ENCODE results near the gene PSAP. TPM values are rescaled to one million over a fixed set of nuclear protein-coding genes. Genes with fewer than 3 reads are reported as not detected.

Gene PSAP
- total RNA-seq, 1 donor from 2014 or later = 358 TPM

GRCh38 chr10:71776481-71776925 is 74.5 kb downstream of the PSAP start:
- H3K27me3 Mint-ChIP-seq (ENCODE audit: insufficient read depth, low read depth) = peaks cover 10% of the 10 kb centered on the region
- peaks cover 4% of the 10 kb centered on the region for H3K4me1 Mint-ChIP-seq
- no peaks in the 10 kb centered on the region for H3K9me3 ChIP-seq (ENCODE audit: low read depth)
- no peaks in the 10 kb centered on the region for H3K36me3 Mint-ChIP-seq
- H3K4me3 ChIP-seq = no peak overlapping the region
- no peak overlapping the region for H3K27ac Mint-ChIP-seq
- no peak overlapping the region for H2AFZ ChIP-seq (replicated peaks)
- H3K4me3 Mint-ChIP-seq = no peak overlapping the region
- H3K4me1 ChIP-seq = no peaks in the 10 kb centered on the region
- DNase-seq (ENCODE audit: low spot score) = no peak
- no peaks in the 10 kb centered on the region for H3F3A ChIP-seq (ENCODE audit: low read depth)
- H3K27ac ChIP-seq = no peak overlapping the region
- no peak overlapping the region for H3K9ac ChIP-seq
- H3K27me3 ChIP-seq = peaks cover 34% of the 10 kb centered on the region
- H3K36me3 ChIP-seq = no peaks in the 10 kb centered on the region
- H3K79me2 ChIP-seq (ENCODE audit: low read depth) = no peaks in the 10 kb centered on the region
- no peaks in the 10 kb centered on the region for H3K9me3 Mint-ChIP-seq
- no peak overlapping the region for H3K4me2 ChIP-seq
- TF ChIP-seq EZH2 (IDR thresholded peaks at IDR 0.05) (no peak), EZH2phosphoT487 (IDR thresholded peaks at IDR 0.05) (no peak), CTCF (IDR thresholded peaks at IDR 0.05) (no peak)
- no peaks in the 10 kb centered on the region for H4K20me1 ChIP-seq (ENCODE audit: low read depth)

DNA sequence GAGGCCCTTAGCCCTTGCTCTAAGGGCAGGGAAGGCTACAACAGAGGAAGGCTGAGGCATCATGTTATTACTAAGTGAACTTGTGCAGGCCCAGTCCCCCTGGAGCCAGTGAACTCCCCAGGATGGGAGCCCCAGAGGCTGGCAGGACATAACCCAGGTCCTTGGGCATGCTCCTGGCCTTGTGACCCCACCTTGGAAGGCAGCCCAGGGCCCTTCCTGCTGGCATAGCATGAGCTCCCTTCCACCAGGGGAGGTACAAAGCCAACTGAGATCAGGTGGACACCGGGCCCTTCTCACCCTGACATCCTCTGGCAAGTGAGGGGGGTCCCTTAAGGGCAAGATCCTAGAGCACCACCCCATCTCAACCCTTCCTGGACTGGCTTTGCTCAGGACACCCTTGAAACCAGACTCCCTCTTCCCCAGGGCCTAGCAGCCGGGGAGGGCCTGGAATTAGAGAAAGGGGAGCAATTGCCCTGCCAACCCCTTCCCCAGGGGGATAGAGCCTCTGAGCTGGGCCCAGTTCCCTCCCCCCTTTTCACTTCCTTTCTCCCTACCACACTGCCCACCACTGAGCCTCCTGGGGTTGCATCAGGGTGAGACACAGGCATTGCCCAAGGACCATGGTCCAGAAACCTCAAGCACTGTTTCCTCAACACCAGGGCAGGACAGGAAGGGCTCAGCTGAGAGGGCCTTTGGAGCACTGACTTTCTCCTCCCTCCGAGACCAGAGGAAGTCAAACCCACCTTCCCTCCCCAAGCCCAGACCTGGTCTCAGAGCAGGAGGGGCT is 75.9 kb downstream of the PSAP start:
- Histone ChIP-seq H3K27ac (no peak overlapping the region), H3K4me3 (no peak overlapping the region), H3K9ac (no peak overlapping the region), H2AFZ (replicated peaks) (no peak overlapping the region), H3F3A (ENCODE audit: low read depth) (no peaks in the 10 kb centered on the region), H3K4me1 (no peaks in the 10 kb centered on the region), H3K4me2 (no peak overlapping the region), H3K9me3 (ENCODE audit: low read depth) (no peaks in the 10 kb centered on the region), H3K36me3 (no peaks in the 10 kb centered on the region), H3K27me3 (peaks cover 45% of the 10 kb centered on the region), H4K20me1 (ENCODE audit: low read depth) (no peaks in the 10 kb centered on the region), H3K79me2 (ENCODE audit: low read depth) (no peaks in the 10 kb centered on the region)
- Mint-ChIP-seq H3K36me3 (no peaks in the 10 kb centered on the region), H3K27me3 (ENCODE audit: insufficient read depth, low read depth) (peaks cover 10% of the 10 kb centered on the region), H3K27ac (no peak overlapping the region), H3K9me3 (no peaks in the 10 kb centered on the region), H3K4me3 (no peak overlapping the region), H3K4me1 (peaks cover 4% of the 10 kb centered on the region)
- no peak for TF ChIP-seq EZH2phosphoT487 (IDR thresholded peaks at IDR 0.05)
- TF ChIP-seq CTCF (IDR thresholded peaks at IDR 0.05) = no peak
- no peak for TF ChIP-seq EZH2 (IDR thresholded peaks at IDR 0.05)
- DNase-seq (ENCODE audit: low spot score) = no peak

DNA sequence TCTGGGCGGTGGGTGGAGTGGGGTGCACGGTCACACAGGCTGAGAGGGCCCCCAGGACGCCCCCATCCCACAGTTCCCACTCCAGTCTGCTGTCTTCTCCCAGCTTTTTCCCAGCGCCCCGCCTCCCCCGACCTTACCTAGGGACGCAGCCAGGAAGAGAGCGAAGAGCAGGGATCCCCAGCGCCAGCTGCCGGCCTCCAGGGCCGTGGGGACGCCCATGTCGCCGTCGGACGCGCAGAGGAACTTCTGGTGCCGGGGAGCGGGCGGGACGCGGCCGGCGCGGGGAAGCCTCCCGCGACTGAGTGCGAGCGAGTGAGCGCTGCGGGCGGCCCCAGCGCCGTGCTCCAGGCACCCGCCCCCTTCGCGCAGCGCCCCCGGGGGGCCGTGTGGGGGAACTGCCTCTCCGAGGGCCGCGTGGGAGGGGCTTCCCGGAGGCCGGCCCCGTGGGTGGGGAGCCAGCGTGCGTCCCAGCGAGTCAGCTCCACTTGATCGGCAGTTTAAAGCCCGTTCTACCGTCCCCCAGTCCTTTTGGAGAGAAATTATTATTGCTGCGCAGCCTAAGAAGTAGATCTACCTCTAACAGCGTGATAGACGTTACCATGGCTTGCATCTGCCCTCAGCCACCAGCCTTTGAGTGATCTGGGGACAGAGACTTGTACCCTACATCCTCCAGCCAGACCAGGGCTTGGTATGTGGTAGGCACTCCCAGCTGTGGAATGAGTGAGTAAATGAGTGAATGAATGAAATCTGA is 77.7 kb downstream of the PSAP start, which contains the start of gene VSIR:
VSIR (minus strand) TSS at position 300 of the 751 bp plus-strand sequence; CDS start at position 219, 81 bp downstream.
- Histone ChIP-seq H3K4me1 (no peaks in the 10 kb centered on the region), H3K79me2 (ENCODE audit: low read depth) (no peaks in the 10 kb centered on the region), H3K27me3 (peaks cover 45% of the 10 kb centered on the region), H3K9ac (no peak within 1 kb of the TSS), H3F3A (ENCODE audit: low read depth) (no peaks in the 10 kb centered on the region), H3K9me3 (ENCODE audit: low read depth) (no peaks in the 10 kb centered on the region), H3K4me2 (peak within 1 kb of the TSS; percentile 77), H3K4me3 (peak within 1 kb of the TSS; percentile 51), H2AFZ (replicated peaks) (peak within 1 kb of the TSS; percentile 59), H4K20me1 (ENCODE audit: low read depth) (no peaks in the 10 kb centered on the region), H3K36me3 (no peaks in the 10 kb centered on the region), H3K27ac (no peak within 1 kb of the TSS)
- TF ChIP-seq CTCF (IDR thresholded peaks at IDR 0.05) (peak; percentile 80), EZH2 (IDR thresholded peaks at IDR 0.05) (peak; percentile 43), EZH2phosphoT487 (IDR thresholded peaks at IDR 0.05) (peak; percentile 44)
- H3K4me3 Mint-ChIP-seq = peak within 1 kb of the TSS; percentile 76
- H3K27ac Mint-ChIP-seq = no peak within 1 kb of the TSS
- H3K27me3 Mint-ChIP-seq (ENCODE audit: insufficient read depth, low read depth) = peaks cover 12% of the 10 kb centered on the region
- H3K9me3 Mint-ChIP-seq = no peaks in the 10 kb centered on the region
- H3K36me3 Mint-ChIP-seq = no peaks in the 10 kb centered on the region
- peaks cover 4% of the 10 kb centered on the region for H3K4me1 Mint-ChIP-seq
- peak; percentile 93 for DNase-seq (ENCODE audit: low spot score)
